ENCODE measurements around the gene KCNB1.

DNA sequence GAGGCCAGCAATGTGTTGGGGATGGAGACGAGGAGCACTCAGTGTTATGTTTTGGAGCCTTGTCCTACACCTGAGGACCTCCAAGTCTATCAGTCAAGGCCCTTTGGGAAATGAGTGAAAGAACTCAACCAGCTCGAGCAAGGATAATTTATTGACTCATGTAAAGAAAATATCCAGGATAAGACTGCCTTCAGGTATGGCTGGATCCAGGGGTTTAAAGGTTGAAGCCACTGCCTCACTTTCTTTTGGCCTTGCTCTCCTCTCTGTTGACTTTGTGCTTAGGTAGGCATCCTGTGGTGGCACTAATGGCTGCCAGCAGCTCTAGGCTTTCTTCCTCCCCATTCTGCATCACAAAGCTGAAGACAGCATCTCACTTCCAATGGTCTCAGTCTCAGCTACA, 138.3 kb downstream of the KCNB1 start:
- TF ChIP-seq, protein P1, sequence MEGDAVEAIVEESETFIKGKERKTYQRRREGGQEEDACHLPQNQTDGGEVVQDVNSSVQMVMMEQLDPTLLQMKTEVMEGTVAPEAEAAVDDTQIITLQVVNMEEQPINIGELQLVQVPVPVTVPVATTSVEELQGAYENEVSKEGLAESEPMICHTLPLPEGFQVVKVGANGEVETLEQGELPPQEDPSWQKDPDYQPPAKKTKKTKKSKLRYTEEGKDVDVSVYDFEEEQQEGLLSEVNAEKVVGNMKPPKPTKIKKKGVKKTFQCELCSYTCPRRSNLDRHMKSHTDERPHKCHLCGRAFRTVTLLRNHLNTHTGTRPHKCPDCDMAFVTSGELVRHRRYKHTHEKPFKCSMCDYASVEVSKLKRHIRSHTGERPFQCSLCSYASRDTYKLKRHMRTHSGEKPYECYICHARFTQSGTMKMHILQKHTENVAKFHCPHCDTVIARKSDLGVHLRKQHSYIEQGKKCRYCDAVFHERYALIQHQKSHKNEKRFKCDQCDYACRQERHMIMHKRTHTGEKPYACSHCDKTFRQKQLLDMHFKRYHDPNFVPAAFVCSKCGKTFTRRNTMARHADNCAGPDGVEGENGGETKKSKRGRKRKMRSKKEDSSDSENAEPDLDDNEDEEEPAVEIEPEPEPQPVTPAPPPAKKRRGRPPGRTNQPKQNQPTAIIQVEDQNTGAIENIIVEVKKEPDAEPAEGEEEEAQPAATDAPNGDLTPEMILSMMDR (conservative IDR thresholded peaks at IDR 0.05 in 1 of 2, IDR thresholded peaks at IDR 0.05 in 1 of 2; ENCODE audit: low read depth in 1 of 2, low read length in 2 of 2) = no peak
- TF ChIP-seq EZH2 (IDR thresholded peaks at IDR 0.05; ENCODE audit: low read length, missing control alignments) = no peak

Data from fibroblast of lung (primary cell).